ENCODE data around the gene CRIP2.

CRIP2 gene

DNA sequence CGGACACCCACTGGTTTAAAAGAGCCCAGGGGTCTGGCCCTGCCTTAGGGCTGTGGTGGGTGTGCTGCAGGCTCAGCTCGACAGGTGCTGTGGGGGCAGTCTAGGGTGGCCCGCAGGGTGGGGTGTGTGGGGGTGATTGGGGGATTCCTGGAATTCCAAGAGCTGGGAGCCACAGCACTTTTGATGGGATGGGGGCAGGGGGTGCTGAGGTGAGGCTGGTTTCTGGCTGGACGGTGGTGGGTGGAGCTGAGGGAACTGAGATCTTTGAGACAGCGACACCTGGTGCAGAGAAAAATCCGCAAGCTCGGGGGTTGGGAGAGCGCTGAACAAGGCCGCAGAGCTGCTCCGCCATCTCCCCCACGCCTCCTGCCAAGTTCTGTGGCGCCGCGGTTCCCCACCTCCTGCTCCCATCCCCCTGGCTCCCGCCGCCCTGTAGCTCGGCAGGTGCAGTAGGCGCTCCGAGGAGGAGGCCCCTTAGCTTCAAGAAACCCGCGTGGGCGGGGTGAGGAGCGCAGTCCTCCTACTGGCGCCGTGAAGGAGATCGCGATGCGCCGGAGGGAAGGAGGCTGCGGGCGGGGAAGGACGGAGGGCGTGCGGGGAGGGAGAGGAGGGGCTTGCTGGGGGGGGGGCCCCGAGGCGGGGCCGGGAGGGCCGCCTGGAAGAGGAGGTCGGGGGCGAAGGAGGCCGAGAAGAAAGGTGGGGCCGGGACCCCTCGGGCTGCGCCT, 15.1 kb downstream of the CRIP2 start:
- peak; percentile 70 for DNase-seq

DNA sequence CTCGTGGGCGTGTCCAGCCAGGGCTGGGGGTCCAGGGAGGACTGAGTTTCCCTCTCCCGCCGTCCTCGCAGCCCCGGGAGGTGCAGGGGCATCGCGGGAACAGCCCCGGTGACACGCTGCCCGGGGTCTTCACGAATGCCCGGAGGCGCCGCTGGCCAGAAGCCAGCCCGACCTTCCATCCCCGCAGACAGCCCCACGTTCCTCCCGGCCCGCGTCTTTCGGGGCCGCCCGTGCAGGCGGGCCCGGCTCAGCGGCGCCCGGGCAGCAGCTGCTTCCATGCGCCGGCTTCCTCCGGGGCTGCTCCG, 15.6 kb downstream of the CRIP2 start:
- no peak for DNase-seq

DNA sequence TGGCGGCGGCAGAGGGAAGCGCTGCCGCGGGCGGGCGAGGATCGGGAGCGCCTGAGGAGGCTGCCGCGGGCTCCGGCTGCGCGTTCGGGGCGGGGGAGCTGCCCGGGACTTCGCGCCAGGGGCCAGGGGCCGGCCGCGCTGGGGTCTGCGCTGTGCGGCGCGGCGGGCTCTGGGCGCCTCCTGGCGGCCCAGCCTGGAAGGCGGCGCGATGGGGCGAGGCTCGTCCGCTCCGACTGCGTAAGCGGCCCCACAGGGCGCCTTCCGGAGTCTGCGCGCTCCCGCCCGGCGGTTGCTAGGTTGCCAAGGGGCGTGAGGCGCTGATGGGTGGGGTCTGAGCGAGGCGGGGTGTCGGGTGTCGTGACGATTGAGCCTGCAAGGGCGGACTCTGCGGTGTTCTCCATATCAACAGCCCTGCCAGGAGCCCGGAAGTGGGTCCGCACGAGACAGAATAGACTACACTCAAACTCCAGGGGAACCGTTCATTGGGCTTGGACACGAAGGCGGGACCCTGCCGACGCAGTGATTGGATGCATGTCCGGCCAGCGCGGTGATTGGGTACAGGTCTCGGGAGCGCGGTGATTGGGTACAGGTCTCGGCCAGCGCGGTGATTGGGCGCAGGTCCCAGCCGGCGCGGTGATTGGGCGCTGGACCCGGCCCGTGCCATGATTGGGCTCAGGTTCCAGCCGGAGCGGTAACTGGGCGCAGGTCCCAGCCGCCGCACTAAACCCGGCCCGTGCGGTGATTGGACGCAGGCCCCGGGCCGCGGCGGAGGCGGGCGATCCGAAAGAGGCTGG, 16.1 kb downstream of the CRIP2 start, which contains the start of gene TEDC1:
Gene TEDC1 (plus strand): TSS at position 675 of the 794 bp plus-strand sequence. CDS start 130 bp downstream, outside the sequence.
- DNase-seq: peak; percentile 100

DNA sequence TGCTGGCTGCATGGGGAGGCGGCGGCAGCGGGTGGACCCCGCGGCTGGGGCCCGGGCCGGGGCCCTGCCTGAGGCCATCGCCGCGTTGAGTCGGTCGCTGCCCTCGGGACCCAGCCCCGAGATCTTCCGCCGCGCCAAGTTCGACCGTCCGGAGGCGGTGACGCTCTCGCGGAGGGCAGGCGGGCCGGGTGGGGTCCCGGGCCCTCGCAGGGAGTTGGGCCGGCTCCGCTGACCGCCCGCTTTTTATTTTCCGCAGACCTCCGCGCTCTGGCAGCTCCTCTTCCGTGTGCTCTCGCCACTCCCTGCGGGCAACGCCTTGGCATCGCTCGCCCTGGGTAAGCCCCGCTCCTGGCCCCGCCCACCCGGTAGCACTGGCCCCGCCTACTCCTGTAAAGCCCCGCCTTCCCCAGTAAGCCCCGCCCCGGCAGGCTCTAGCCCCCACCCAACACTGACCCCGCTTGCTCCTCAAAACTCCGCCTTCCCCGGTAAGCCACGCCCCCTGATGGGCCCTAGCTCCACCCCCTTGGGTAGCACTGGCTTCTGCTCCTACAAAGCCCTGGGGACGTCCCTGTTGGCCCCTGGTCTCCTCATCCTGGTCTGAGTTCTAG, 16.8 kb downstream of the CRIP2 start:
- peak; percentile 87 for DNase-seq

DNA sequence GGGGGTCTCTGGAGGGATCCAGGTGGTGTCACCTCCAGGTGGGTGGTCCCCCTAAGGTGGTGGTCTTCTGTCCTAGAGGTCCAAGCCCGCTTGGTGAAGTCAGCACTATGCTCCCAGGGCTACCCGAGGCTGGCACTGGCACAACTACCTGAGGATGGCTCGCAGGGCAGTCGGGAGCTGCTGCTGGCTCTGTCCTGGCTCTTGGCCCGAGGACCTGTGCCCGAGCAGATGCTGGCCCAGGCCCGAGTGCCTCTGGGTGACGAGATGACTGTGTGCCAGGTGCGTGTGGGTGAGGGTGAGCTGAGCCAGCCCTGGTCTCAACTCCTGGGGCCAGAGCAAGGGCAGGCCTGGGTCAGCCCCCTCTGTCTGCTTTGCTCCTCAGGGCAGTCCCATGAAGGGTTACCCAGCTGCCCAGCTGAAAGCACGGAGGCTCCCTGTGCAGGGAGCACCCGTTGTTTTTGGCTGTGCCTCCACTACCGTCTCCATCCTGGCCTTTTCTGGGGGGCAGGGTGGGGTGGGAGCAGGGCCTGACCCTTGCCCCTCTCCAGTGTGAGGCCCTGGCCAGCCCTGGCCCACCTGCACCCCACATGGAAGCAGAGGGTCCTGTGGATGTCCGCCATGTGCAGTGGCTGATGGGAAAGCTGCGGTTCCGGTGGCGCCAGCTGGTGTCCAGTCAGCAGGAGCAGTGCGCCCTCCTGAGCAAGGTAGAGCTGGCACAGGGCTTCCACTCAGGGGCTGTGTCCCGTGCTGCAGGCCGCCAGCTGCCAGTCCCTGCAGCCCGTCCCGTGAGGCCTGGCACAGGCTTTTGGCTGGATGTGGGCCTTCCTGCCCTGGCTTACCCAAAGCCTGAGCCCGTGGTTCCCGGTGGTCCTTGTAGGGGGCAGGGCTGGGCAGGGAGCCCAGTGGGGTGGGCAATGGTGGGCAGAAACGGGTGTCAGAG, 17.7 kb downstream of the CRIP2 start:
- DNase-seq: no peak

DNA sequence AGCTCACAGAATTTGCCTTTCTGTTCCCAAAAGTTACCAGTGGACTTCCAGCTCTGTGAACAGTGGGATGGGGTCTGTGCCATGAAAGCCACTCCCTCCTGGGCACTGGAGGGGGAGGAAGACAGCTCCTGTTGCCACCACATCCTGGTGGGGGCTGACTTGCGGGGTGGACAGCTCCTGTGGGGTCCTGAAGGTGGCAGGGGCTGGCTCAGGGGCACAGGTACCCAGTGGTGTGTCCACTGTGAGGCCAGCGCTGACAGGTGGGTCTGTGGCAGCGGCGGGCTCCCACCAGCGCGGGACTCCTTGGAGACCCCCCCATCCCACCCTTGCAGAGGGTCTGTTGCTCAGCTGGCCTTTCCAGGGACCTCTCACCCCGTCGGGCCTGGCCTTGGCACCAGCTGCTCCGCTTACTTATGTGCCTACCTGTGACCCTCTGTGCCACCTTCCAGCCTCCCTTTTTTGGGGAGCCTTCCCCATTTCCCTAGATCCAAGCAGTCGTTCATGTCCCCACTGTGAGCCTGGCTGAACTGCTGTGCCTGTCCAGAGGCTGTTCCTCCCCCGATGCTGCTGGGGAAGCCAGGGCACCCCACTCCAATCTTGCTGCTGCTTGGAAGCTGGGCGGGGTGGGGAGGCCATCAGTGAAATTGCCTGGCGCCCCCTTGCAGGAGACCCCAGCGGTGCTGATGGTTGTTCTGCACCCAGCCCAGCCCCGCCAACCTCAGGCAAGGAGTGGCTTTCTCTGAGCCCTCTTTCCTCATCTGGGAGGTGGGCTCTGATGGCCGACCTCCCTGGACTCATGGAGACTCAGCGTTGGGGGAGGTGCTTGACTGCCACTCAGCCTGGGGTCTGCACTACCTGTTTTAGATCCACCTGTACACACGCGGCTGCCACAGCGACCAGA, 18.6 kb downstream of the CRIP2 start:
- no peak for DNase-seq

DNA sequence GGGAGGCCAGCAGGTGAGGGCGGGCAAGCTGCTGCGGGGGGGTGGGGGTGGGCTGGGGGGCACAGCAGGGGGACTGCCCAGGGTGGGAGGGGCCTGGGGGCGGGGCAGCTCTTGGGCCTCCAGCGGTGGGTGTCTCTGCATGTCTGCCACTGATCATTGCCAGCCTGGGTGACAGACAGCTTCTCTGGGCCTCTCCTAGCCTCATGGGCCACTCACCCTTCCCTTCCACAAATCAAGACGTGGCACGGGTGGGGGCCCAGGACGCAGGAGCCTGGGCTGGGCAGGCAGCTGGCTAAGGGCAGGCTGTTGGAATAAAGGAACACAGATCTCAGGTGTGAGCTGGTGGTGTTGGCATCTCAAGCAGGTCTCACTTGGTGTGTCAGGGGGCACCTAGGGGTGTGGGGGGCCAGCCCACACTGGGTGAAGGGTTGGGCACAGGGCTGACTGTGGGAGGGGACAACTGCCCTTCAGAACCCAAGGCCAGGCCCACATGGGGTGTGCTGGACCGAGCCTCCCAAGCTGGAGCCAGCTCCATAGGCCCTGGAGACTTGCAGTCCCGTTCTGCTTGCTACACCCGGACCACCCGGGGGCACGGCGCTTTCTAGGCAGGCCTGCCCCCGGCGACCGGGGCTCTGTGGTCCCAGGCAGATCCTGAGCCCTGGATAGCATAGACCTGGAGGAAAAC, 19.4 kb downstream of the CRIP2 start:
- DNase-seq: no peak

DNA sequence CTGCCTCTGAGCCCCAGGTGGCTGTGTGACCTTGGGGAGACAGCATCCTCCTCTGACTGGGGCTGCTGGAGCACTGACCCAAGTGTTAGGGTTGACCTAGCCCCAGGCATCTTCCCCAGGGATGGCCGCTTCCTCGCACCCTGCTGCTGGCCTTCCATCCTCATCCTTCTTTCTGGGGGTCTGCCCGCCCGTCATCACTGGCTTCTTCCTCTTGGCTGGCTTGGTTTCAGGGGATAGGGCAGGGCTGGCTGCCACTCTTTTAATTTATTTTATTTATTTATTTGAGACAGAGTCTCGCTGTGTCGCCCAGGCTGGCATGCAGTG, 19.9 kb downstream of the CRIP2 start:
- no peak for DNase-seq

DNA sequence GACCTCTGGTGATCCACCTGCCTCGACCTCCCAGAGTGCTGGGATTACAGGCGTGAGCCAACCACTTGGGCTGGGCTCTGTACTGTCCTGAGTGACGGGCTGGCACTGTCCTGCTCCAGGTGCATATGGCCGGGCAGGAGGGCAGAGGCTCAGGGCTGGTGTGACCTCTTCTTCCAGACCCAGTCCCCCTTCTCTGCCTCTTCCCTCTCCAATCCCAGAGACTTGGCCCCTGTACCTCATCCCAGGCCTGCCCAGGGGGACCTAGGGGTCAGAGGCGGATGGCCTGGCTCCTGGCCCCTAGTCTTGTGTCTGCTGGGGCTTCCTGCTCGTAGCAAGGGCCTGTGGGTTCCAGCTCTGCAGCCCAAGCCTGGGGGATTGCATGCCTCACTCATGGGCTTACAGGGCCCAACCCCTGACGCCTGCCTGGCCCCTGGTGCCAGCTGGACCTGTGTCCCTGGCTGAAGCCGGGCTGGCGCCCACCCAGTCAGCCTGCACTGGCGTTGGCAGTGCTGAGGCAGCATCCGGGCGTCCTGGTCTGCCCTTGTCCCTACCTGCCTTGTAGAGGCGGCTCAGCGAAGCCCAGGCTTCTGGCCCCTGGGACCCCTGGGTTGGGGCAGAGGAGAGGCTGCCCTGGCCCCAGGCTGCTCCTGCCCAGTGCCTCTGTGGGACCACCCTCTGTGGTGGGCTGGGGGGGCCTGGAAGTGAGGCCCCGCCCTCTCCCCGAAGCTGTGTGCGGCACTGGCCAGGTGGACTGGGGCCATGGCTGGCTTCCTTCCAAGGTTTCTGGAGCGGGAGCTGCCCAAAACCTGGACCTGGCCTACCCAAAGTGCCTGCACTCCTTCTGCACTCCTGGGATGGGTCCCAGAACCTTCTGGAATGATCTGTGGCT, 20.7 kb downstream of the CRIP2 start:
- DNase-seq: no peak

DNA sequence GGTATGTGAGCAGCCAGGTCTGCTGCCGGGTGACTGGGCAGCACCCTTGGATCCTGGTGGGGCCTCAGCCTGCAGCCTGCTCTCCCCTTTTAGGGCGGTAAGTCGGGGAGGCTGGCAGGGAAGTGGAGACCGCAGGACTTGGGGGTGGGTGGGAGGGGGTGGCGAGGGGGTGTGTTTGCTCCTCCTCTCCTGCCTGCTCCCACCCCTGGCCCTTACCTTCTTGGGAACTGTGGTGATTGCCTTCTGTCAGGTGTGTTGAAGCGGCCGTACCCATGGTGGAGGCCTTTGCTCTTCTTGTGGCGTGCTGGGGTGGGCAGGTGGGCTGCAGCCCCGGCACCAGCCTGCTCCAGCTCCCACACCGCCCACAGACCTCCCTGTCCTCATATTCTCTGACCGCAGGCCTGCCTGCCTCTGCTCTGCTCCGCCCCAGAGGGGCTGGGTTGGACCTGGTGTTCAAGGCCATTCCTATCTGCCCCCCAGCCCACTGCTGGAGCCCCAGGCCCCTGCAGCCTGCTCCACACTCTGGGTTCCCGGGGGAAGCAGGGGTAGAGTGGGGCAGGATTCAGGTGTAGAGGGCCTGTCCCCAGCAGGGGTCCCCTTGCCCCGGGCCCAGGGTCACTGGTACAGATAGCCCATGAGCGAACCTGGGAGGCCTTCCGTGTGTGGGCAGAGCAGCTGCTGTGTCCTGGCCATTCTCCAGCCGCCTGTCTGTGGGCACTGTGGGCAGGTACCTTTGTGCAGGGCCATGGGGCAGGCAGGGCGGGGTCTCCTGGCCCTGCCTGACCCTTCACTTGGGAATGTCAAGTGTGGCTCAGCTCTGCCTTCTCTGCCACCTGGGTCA, 21.6 kb downstream of the CRIP2 start:
- no peak for DNase-seq

DNA sequence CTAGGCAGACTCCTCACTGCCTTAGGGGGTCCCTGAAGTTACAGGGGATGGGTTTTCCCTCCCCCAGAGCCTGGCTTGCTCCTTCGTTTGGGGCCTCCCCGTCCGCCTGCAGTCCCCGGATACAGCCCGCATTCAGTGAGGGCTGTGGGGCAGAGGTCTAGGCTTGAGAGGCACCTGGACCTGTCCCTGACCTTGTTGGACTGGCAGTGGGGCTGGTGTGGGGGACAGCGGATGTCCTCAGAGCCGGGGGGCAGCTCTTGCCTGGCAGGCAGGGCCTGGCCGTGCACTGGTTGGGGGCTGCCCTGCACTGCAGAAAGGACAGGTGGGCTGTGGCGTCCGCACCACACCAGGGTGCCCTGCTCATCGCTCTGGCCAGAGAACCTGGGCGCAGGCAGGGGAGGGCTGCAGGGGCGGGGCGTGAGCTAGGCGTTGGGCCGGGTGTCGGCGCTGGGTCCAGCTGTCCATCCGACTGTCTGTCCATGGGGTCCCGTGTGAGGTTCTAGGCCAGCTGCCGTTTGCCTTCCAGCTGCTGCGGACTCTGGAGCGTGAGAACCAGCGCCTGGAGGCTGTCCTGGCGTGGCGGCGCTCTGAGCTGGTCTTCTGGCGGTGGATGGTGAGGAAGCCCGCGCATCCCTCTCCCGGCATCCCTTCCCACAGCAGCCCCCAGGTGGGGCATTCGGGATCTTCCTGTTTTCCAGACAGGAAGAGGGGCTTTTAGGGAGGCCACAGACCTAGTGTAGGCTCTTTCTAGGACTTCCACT, 22.4 kb downstream of the CRIP2 start:
- no peak for DNase-seq

DNA sequence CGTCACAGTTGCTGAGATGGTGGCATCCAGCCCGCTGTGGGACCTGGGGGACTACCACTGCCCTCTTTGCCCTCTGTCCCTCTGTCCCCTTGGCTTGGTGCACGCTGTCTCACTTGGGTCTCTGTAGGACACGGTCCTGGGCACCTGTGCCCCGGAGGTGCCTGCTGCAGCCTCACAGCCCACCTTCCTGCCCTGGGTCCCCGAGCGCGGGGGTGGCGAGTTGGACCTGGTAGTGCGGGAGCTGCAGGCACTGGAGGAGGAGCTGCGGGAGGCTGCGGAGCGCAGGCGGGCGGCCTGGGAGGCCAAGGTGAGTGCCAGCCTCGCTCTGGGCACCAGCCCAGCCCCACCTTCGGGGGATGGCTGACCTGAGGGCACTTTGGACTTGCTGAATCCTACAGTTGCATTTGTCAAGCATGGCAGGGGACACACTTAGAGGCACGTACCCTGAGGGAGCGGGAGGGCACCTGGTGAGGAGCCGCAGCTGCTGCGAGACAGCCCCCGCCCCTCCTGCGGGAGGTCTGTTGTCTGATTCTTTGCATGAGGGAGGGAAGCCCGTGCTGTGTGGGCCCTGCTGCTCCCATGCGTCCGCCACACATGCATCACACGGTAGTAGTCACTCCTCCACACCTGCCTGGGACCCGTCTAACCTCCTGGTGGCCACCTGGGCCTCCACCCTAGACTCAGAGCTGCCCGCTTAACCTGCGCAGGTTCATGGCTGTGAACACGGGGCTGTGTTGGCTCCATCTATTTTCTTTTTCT, 23.2 kb downstream of the CRIP2 start:
- DNase-seq: no peak

DNA sequence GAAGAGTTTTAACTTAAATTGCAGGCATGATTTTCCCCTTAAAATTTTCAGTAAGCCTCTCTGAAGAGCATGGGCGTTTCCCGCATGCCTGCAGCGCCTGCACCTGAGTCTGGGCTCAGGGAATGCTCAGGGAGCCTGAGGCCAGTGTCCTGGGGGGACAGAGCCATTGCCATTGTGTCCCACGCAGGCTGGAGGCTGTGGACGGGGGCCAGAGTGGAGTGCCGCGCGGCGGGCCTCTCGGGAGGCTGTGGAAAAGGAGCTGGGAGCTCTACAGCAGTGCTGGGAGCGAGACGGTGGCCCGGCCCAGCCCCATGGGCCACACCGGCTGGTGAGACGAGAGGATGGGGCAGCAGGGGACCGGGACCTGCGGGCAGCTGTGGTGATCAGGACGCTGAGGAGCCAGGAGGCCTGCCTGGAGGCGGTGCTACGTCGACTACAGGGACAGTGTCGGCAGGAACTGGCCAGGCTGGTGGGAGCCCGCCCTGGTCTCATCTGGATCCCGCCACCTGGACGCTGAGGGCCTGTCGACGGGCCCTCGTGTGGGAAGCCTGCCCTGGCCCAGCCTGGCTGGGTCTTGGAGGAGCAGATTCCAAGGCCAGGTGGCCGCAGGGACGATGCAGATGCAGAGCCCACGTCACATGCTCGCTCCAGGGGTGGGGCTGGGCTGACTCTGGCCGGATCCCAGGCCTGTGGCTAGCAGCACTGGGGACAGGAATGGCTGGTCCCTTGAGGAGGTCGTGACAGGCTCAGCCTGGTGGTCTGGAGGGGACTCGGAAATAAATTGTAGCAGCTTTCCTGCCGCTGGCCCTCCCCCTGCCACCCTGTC, 24.0 kb downstream of the CRIP2 start:
- no peak for DNase-seq

DNA sequence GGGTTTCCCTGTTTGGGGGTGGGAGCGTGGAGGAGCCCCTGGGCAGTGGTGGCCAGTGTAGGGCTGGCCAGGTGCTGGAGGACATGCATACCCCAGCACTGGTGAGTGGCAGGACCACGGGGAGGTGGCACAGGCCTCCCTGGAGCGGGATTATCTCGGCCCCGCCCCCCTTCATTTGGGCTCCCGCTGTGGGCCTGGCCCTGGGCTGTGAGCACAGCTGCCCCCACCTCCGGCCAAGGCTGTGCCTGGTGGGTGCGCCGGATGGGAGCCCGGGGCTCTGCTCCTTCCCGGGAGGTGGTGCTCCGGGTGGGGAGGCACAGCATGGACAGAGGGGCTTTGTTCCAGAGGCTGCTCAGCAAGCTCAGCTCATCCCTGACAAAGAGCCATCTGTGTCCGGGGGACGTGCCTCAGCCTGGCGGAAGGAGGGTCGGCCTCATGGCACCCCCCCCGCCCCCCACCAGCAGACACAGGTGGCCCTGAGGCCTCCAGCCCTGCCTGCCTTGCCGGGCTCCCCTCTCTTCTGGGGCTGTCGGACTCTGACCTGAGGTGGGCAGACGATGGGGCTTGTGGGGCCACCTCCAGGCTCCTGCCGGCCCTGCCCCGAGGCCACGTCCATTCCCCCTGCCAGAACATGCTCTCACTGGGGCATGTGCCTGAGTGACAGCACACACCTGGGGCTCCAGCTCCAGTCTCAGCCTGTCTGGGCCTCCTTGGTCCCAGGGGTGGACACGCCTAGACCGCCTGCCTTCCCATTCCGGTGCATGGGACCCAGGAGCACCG, 24.8 kb downstream of the CRIP2 start:
- DNase-seq: no peak

DNA sequence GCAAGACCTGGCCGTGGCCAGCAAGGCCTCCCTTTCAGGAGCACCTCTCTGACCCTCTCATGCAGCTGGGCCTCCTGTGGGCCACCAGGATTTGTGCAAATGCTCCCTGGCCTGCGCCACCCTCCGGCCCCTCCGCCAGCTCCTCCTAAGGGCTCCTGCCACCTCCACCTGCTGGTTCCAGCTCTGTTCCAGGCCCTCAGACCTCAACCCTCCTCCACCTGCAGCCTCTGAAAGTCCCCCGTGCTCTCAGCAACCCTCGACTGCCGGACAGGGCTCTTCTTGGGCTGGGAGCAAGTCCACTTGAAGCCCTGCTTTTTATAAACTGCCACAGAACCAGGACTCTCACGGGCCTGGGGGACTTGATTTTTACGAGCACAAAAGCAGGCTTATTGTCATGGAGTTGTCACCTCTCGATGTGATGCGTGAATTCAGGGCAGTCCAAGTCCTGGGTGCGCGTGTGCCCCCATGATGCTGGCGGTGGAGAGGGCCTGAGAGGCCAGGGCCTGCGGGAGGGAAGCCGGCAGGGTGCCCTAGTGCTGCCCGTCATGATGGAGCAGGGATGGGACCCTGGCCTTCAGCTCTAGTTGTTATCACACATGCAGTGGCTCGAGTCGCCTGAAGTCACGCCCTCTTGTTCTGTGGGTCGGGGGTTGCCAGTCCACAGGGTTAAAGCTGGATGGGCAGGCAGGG, 25.6 kb downstream of the CRIP2 start:
- DNase-seq: no peak
